ENCODE results near the gene SMCO4.

The SMCO4 gene

DNA sequence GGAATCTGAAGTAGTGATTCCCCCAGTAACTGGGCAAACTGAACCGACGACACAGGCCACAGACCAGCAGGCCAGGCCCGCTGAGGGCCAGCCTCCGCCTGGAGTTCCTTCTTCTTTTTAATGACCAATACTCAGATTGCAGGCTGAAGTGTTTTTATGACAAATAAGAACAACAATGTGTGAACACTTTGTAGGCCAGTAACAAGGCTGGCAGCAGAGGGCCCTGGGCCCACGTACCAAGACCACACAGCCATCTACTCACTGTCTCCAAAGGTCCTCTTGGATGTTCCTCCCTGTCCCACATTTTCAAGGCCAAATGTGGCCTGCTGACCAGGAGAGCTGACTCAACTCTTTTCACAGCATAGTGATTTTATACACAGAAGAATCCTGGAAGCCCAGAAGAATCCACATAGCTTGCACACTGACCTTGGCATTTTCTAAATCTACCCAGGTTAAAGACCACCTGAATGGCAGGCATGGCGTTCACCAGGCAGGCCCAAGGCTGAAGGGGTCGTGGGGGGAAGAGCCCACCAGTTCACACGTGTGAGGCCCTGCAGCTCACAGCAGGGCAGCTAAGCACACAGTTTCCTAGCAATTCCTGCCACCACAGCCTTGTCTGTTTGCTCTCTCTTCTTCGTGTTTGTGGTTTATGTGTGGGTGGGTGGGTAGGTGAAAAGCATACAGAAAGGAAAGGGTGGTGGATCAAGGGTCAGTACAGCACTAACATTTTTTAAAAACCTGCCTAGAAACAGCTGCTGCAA, 13.3 kb downstream of the SMCO4 start:
- Mint-ChIP-seq H3K4me1 (ENCODE audit: low read depth) (peaks cover 78% of the 10 kb centered on the region), H3K4me3 (peak overlapping the region; percentile 13), H3K9me3 (no peaks in the 10 kb centered on the region), H3K27me3 (no peaks in the 10 kb centered on the region), H3K27ac (peak overlapping the region; percentile 91), H3K36me3 (ENCODE audit: low read depth) (peaks cover 3% of the 10 kb centered on the region)
- intact Hi-C loops (cut with micrococcal nuclease): loop anchor here (5.0 kb wide), 2 partner anchors 333 to 1012 kb away; partner anchors contain the start of genes FUT4 and SLC36A4

GRCh38 chr11:93528757-93529645, 14.2 kb downstream of the SMCO4 start:
- H3K27ac Mint-ChIP-seq: peak overlapping the region; percentile 91
- peak overlapping the region; percentile 13 for H3K4me3 Mint-ChIP-seq
- peaks cover 82% of the 10 kb centered on the region for H3K4me1 Mint-ChIP-seq (ENCODE audit: low read depth)
- no peaks in the 10 kb centered on the region for H3K27me3 Mint-ChIP-seq
- H3K9me3 Mint-ChIP-seq: no peaks in the 10 kb centered on the region
- no peaks in the 10 kb centered on the region for H3K36me3 Mint-ChIP-seq (ENCODE audit: low read depth)
- intact Hi-C loops (cut with micrococcal nuclease): loop anchor here (5.0 kb wide), 2 partner anchors 332 to 1013 kb away; partner anchors contain the start of genes FUT4 and SLC36A4

GRCh38 chr11:93528252-93528651, 14.9 kb downstream of the SMCO4 start:
- Mint-ChIP-seq H3K9me3 (no peaks in the 10 kb centered on the region), H3K36me3 (ENCODE audit: low read depth) (no peaks in the 10 kb centered on the region), H3K27ac (peak overlapping the region; percentile 91), H3K4me3 (no peak overlapping the region), H3K4me1 (ENCODE audit: low read depth) (peaks cover 88% of the 10 kb centered on the region), H3K27me3 (no peaks in the 10 kb centered on the region)
- intact Hi-C loops (cut with micrococcal nuclease): loop anchor here (5.0 kb wide), 2 partner anchors 331 to 1014 kb away; partner anchors contain the start of genes FUT4 and SLC36A4

- Mint-ChIP-seq H3K4me3 (no peak overlapping the region), H3K27ac (peak overlapping the region; percentile 91), H3K27me3 (no peaks in the 10 kb centered on the region), H3K4me1 (ENCODE audit: low read depth) (peaks cover 91% of the 10 kb centered on the region), H3K36me3 (ENCODE audit: low read depth) (peaks cover 4% of the 10 kb centered on the region), H3K9me3 (no peaks in the 10 kb centered on the region)
- intact Hi-C loops (cut with micrococcal nuclease): loop anchor here (5.0 kb wide), 2 partner anchors 330 to 1015 kb away; partner anchors contain the start of genes FUT4 and SLC36A4
Observed at GRCh38 chr11:93526641-93527583, 16.3 kb downstream of the SMCO4 start.

- intact Hi-C loops (cut with micrococcal nuclease): loop anchor here (5.0 kb wide), 2 partner anchors 329 to 1016 kb away; partner anchors contain the start of genes FUT4 and SLC36A4
Observed at GRCh38 chr11:93526346-93526633, 16.9 kb downstream of the SMCO4 start.

GRCh38 chr11:93525601-93526345, 17.4 kb downstream of the SMCO4 start:
- Mint-ChIP-seq H3K36me3 (ENCODE audit: low read depth) (peaks cover 5% of the 10 kb centered on the region), H3K27ac (peak overlapping the region; percentile 91), H3K4me3 (no peak overlapping the region), H3K9me3 (no peaks in the 10 kb centered on the region), H3K27me3 (no peaks in the 10 kb centered on the region), H3K4me1 (ENCODE audit: low read depth) (peaks cover 88% of the 10 kb centered on the region)
- intact Hi-C loops (cut with micrococcal nuclease): loop anchor here (2.0 to 5.0 kb wide), 3 partner anchors 81 to 1017 kb away; partner anchors contain the start of genes FUT4 and SLC36A4

More at GRCh38 chr11:93526346-93526633, 16.9 kb downstream of the SMCO4 start:
- Mint-ChIP-seq H3K9me3 (no peaks in the 10 kb centered on the region), H3K4me3 (no peak overlapping the region), H3K27ac (peak overlapping the region; percentile 91), H3K4me1 (ENCODE audit: low read depth) (peaks cover 88% of the 10 kb centered on the region), H3K36me3 (ENCODE audit: low read depth) (peaks cover 5% of the 10 kb centered on the region), H3K27me3 (no peaks in the 10 kb centered on the region)

DNA sequence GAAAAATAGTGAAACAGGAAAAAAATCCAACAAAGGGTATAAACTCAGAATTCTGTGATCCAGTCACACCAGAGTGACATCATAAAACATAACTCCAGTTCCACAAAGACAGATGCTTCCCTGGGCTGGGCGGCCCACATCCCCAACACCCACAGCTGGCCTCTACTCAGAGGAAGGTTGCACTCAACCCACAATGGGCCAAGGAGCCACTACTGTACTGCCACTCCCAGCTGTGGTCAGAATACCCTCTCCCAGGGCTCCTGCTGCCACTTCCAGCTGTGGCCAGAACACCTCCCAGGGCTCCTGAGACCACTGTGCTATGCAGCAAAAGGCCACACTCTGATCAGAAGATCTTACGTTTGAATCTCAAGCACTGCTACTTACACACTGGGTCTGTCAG, 18.3 kb downstream of the SMCO4 start:
- H3K27me3 Mint-ChIP-seq: no peaks in the 10 kb centered on the region
- intact Hi-C loops (cut with micrococcal nuclease): loop anchor here (1.0 to 5.0 kb wide), 4 partner anchors 17 to 1017 kb away; partner anchors contain the start of genes FUT4 and SLC36A4
- no peaks in the 10 kb centered on the region for H3K9me3 Mint-ChIP-seq
- peak overlapping the region; percentile 65 for H3K4me3 Mint-ChIP-seq
- H3K36me3 Mint-ChIP-seq (ENCODE audit: low read depth): peaks cover 5% of the 10 kb centered on the region
- H3K27ac Mint-ChIP-seq: peak overlapping the region; percentile 91
- peaks cover 79% of the 10 kb centered on the region for H3K4me1 Mint-ChIP-seq (ENCODE audit: low read depth)

GRCh38 chr11:93524173-93524536, 19.0 kb downstream of the SMCO4 start:
- Mint-ChIP-seq H3K4me3 (peak overlapping the region; percentile 65), H3K27ac (peak overlapping the region; percentile 91), H3K36me3 (ENCODE audit: low read depth) (peaks cover 5% of the 10 kb centered on the region), H3K9me3 (no peaks in the 10 kb centered on the region), H3K4me1 (ENCODE audit: low read depth) (peaks cover 72% of the 10 kb centered on the region), H3K27me3 (no peaks in the 10 kb centered on the region)
- intact Hi-C loops (cut with micrococcal nuclease): loop anchor here (1.0 to 2.0 kb wide), 2 partner anchors 18 to 83 kb away; no protein-coding TSS in a partner anchor

DNA sequence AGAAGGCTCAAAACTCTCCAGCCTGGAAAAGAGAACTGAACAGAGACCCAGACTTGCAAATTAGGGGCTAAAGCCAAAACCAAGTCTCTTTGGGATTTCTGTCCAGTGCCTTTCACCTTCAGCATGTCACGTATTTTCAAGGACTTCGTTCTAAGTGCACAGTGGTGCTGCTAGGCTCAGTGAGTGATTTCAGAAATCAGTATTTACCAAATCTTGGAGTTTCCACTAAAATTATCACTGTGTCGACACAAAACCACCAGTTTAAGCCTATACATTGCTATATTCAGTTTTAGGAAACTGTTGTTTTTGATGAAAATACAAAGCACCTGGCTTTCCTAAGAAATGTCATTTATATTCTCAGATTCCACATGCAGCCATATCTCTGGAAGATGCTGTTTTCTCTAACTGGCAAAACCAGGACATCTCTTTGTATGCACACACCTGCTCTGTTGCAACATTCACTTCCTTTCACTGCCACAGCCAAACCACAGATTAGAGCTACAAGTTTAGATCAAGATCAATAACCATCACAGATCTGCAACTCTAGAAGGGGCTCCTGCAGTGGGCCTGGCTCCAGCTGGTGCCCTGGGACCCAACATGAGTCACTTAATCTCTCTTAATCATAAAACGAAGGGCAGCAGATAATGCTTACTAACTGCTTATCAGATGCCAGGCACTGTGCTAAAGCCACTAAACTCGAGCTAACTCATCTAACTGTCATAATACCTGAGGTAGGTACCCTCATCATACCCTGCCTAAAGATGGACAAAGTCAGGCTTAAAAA, 22.3 kb downstream of the SMCO4 start:
- Mint-ChIP-seq H3K27ac (no peak overlapping the region), H3K36me3 (ENCODE audit: low read depth) (peaks cover 5% of the 10 kb centered on the region), H3K4me1 (ENCODE audit: low read depth) (peaks cover 47% of the 10 kb centered on the region), H3K9me3 (no peaks in the 10 kb centered on the region), H3K27me3 (no peaks in the 10 kb centered on the region), H3K4me3 (no peak overlapping the region)
- intact Hi-C loops (cut with micrococcal nuclease): no loop called here

DNA sequence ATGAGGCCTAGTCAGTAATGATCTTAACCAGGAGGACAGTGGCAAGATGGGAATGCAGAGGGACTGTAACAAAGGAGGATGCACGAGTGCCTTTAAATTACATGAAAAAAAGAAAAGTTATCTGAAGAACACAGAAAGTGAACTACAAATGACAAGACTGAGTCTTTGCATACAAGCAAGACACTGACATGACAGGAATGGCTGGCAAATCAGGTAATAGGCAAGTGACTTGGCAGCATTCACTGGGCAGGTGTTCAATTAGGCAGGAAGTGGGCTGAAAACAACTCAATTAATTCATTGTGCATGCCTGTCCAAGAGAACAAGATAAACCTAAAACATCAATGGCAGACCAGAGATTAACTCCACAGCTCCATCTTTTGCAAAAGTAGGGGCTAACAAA, 24.0 kb downstream of the SMCO4 start:
- Mint-ChIP-seq H3K4me1 (ENCODE audit: low read depth) (peaks cover 47% of the 10 kb centered on the region), H3K36me3 (ENCODE audit: low read depth) (peaks cover 5% of the 10 kb centered on the region), H3K4me3 (no peak overlapping the region), H3K27ac (no peak overlapping the region), H3K27me3 (peaks cover 2% of the 10 kb centered on the region), H3K9me3 (no peaks in the 10 kb centered on the region)
- intact Hi-C loops (cut with micrococcal nuclease): no loop called here

DNA sequence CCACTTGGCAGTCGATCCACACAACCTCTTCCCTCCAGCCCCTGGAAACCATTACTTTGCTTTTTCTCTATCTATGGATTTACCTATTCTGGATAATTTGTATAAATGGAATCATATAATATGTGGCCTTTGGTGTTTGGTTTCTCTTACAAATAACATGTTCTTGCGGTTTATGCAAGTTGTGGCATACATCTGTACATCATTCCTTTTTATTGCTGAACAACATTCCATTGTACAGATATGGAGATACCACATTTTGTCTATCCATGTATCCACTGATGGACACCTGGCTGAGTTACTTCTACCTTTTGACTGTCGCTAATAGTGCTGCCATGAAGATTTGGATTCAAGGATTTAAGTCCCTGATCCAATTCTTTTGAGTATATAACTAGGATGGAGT, 25.1 kb downstream of the SMCO4 start:
- Mint-ChIP-seq H3K27ac (peak overlapping the region; percentile 10), H3K27me3 (peaks cover 5% of the 10 kb centered on the region), H3K36me3 (ENCODE audit: low read depth) (peaks cover 5% of the 10 kb centered on the region), H3K9me3 (no peaks in the 10 kb centered on the region), H3K4me1 (ENCODE audit: low read depth) (peaks cover 49% of the 10 kb centered on the region), H3K4me3 (no peak overlapping the region)
- intact Hi-C loops (cut with micrococcal nuclease): no loop called here

- Mint-ChIP-seq H3K27ac (peak overlapping the region; percentile 10), H3K4me3 (no peak overlapping the region), H3K4me1 (ENCODE audit: low read depth) (peaks cover 49% of the 10 kb centered on the region), H3K9me3 (no peaks in the 10 kb centered on the region), H3K27me3 (peaks cover 5% of the 10 kb centered on the region), H3K36me3 (ENCODE audit: low read depth) (peaks cover 5% of the 10 kb centered on the region)
- intact Hi-C loops (cut with micrococcal nuclease): no loop called here
Observed at GRCh38 chr11:93517611-93518010, 25.6 kb downstream of the SMCO4 start.
